WERI-Rb-1 (cell line): ENCODE results near the gene RBM26.

ENCODE experiments used
- DNase-seq: peaks from one replicate; pipeline ENCODE4 v3.0.0-alpha.2; 2020
- H3K27ac ChIP-seq: fragments of 250-450 bp; sonication (Bioruptor Pico); 2 replicates; pipeline ENCODE4 v1.5.1; 2020; ENCODE audit warnings: mild to moderate bottlenecking, moderate library complexity
- H3K27me3 ChIP-seq: fragments of 250-450 bp; sonication (Bioruptor Pico); 2 replicates; pipeline ENCODE4 v1.5.1; 2021; ENCODE audit warnings: mild to moderate bottlenecking, low read depth, moderate library complexity; ENCODE audit not compliant: insufficient read depth, severe bottlenecking
- H3K36me3 ChIP-seq: fragments of 250-450 bp; sonication (Bioruptor Pico); 2 replicates; pipeline ENCODE4 v1.5.1; 2020; ENCODE audit warnings: mild to moderate bottlenecking, moderate library complexity
- H3K4me3 ChIP-seq: 2 replicates; pipeline ENCODE4 v1.5.1; 2011; ENCODE audit warnings: low read depth, mild to moderate bottlenecking, control low read depth, low read length
- H3K9me3 ChIP-seq: fragments of 250-450 bp; sonication (Bioruptor Pico); 2 replicates; pipeline ENCODE4 v1.5.1; 2021; ENCODE audit warnings: mild to moderate bottlenecking, moderate library complexity; ENCODE audit not compliant: severe bottlenecking
- TF ChIP-seq, protein P1 (sequence below): IDR thresholded peaks from 2 replicates; pipeline ENCODE4 v1.5.1; 2011; ENCODE audit warnings: low read depth, mild to moderate bottlenecking, control low read depth, inconsistent platforms, low read length

The RBM26 gene

DNA sequence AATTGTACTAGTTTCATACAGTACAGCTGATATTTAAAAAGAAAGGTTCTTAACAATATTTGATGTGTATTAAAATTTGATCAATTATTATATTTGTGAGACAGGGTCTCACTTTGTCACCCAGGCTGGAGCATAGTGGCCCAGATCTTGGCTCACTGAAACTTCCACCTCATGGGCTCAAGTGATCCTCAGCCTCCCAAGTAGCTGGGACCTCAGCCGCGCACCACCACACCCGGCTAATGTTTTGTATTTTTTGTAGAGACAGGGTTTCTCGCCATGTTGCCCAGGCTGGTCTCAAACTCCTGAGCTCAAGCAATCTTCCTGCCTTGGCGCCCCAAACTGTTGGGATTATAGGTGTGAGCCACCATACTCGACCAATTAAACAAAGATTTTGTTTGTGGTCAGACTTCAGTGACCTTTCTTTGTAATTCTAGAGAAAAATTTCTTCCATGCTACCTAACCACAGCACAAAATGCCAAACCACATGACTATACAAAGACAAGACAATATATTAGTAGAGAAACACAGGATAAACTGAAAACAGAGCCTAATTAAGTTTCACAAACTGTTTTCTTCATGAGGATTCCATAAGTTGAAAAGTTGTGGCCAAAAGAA lies 59.6 kb downstream of the RBM26 start:
- no peak overlapping the region for H3K27ac ChIP-seq
- DNase-seq, result no peak
- H3K27me3 ChIP-seq, result no peaks in the 10 kb centered on the region
- no peaks in the 10 kb centered on the region; the same call in 1 of the 2 replicates for H3K36me3 ChIP-seq
- H3K9me3 ChIP-seq, result no peaks in the 10 kb centered on the region
- H3K4me3 ChIP-seq, result no peak overlapping the region
- TF ChIP-seq, protein P1, sequence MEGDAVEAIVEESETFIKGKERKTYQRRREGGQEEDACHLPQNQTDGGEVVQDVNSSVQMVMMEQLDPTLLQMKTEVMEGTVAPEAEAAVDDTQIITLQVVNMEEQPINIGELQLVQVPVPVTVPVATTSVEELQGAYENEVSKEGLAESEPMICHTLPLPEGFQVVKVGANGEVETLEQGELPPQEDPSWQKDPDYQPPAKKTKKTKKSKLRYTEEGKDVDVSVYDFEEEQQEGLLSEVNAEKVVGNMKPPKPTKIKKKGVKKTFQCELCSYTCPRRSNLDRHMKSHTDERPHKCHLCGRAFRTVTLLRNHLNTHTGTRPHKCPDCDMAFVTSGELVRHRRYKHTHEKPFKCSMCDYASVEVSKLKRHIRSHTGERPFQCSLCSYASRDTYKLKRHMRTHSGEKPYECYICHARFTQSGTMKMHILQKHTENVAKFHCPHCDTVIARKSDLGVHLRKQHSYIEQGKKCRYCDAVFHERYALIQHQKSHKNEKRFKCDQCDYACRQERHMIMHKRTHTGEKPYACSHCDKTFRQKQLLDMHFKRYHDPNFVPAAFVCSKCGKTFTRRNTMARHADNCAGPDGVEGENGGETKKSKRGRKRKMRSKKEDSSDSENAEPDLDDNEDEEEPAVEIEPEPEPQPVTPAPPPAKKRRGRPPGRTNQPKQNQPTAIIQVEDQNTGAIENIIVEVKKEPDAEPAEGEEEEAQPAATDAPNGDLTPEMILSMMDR, result no peak

DNA sequence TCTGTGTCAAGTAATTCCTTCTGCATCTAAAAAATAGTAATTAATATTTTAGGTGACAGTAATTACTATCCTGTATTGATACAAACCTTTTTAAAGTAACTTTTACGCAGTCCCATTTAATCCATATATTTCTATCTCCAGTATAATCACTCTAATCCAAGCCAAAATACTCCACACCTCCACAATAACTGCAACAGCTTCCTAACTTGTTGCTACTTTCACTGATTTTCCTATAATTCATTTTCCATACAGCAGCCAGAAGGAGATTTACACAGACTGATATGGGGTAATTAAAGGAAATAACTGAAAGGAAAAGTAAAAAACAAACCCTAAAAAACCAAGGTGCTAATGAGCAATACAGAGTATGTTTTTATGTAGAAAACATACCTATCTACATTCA lies 64.9 kb downstream of the RBM26 start:
- no peak for DNase-seq

DNA sequence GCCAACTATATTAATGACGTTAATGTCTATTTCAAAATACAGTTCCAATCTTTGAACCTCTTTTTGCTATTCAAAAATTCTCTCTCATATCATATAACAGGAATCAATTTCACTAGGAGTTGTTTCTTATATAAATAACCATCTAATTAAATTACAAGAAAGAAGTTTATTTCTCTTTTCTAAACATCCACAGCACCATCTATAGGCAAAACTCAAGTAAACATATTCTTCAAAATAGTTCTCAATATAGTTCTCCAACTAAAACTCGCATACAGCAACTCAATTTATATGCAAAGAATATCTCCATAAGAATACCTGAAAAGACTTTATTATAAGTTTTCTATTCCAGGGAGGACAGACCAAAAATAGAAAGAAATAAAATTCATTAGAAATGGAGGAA lies 65.6 kb downstream of the RBM26 start:
- DNase-seq, result no peak
- H3K27ac ChIP-seq, result no peak overlapping the region
- H3K9me3 ChIP-seq, result no peaks in the 10 kb centered on the region
- no peaks in the 10 kb centered on the region for H3K27me3 ChIP-seq
- TF ChIP-seq, protein P1, result no peak
- peaks cover 11% of the 10 kb centered on the region for H3K36me3 ChIP-seq
- H3K4me3 ChIP-seq, result no peak overlapping the region

More for the DNA sequence above, 64.9 kb downstream of the RBM26 start:
- TF ChIP-seq, protein P1, result no peak
- Histone ChIP-seq H3K9me3 (no peaks in the 10 kb centered on the region), H3K27ac (no peak overlapping the region), H3K27me3 (no peaks in the 10 kb centered on the region), H3K4me3 (no peak overlapping the region), H3K36me3 (peaks cover 11% of the 10 kb centered on the region)

DNA sequence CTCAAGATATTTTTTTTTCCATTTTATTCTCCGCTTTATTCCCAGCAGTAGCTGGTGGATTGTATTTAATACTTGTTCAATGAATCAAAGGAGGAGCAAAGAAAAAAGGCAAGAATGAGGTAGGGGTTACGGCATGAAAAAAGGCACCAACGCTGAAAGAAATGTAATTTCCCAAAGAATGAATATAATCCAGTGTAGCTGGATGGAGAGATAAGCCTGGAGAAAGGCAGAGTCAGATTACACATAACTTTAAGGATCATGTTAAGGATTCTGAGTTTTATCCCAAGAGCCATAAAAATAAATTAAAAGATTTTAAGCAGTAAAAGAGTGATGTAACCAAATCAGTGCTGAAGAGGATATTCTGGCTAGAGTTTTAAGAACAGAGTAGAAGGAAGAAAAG lies 67.7 kb downstream of the RBM26 start:
- H3K4me3 ChIP-seq, result no peak overlapping the region
- TF ChIP-seq, protein P1, result no peak
- H3K27me3 ChIP-seq, result no peaks in the 10 kb centered on the region
- DNase-seq, result no peak
- H3K27ac ChIP-seq, result no peak overlapping the region
- no peaks in the 10 kb centered on the region for H3K9me3 ChIP-seq
- H3K36me3 ChIP-seq, result peaks cover 11% of the 10 kb centered on the region

DNA sequence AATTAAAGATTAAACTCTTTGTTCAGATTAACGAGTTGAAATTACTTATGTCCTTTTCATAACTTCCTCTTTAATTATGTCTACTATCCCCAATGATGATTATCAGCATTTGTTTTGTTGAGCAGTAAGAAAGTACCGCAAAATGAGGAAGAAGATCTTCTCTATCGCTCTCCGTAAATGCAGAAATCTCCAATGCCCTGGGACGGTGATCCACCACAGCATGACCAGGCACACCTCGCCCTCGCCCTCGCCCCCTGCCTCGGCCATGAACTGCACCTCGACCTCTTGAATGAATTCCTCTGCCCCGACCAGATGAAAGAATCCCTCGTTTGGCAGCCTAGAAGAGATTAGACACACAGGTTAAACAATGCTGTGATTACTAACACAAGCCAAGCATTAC lies 69.1 kb downstream of the RBM26 start:
- no peak for DNase-seq
- Histone ChIP-seq H3K36me3 (peaks cover 11% of the 10 kb centered on the region), H3K27me3 (no peaks in the 10 kb centered on the region), H3K27ac (no peak overlapping the region), H3K9me3 (no peaks in the 10 kb centered on the region), H3K4me3 (no peak overlapping the region)
- TF ChIP-seq, protein P1, result no peak

DNA sequence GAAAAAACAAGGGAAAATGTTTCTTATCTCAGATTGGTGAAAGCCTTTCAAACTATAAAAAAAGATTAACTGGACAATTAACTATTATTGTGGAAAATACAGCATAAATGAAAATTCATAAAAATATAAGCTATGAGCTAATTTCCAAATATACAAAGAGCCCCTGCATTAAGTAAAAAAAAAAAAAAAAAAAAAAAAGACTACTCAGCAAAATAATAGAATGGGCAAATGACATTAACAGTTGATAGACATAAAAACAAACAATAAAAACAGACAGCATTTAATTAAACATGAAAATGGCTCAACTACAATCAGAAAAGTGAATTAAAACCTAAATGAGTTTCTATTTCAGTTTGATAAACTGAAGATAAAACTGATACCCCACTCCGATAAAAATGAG lies 77.5 kb downstream of the RBM26 start:
- H3K36me3 ChIP-seq, result no peaks in the 10 kb centered on the region
- TF ChIP-seq, protein P1, result no peak

More for the DNA sequence above, 77.5 kb downstream of the RBM26 start:
- H3K27me3 ChIP-seq, result no peaks in the 10 kb centered on the region
- DNase-seq, result no peak
- H3K4me3 ChIP-seq, result no peak overlapping the region
- no peak overlapping the region for H3K27ac ChIP-seq
- no peaks in the 10 kb centered on the region for H3K9me3 ChIP-seq
